ENCODE measurements around the gene CUL1.

DNA sequence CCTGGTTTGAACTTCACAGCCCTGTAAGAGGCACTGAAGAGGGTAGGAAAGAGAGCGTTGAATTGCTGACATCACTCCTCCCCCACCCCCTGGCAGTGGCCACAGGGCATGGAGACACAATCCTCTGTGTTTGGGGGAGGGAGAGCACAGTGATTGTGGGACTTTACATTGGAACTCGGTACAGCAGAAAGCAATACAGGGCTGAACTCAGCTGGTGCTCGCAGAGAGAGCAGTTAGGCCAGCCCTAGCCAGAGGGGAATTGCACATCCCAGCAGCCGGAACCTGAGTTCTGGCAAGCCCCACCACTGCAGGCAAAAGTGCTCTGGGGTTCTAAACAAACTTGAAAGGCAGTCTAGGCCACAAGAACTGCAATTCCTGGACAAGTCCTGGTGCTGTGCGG is 24.0 kb upstream of the CUL1 start:
- TF ChIP-seq CTCF (IDR thresholded peaks at IDR 0.05): no peak
- no peak for TF ChIP-seq POLR2AphosphoS5 (IDR thresholded peaks at IDR 0.05)
- no peak for TF ChIP-seq POLR2A (IDR thresholded peaks at IDR 0.05)
- no peak for TF ChIP-seq EP300 (IDR thresholded peaks at IDR 0.05)

All from sigmoid colon (tissue), 4 donors.